Keratinocyte (primary cell): ENCODE measurements around the gene ANO8. TPM values are rescaled to one million over a fixed set of nuclear protein-coding genes. Genes with fewer than 3 reads are reported as not detected.

Source experiments
- DNase-seq: peaks from one replicate; pipeline ENCODE4 v3.0.0-alpha.2; 2011; ENCODE audit warnings: low read depth, missing footprints, low spot score
- FAIRE-seq: peaks from 2 replicates; lab custom pipeline; 2011; peaks lifted over from hg19 to GRCh38; lab: Jason Lieb, UNC
- H2AFZ ChIP-seq: 2 replicates; pipeline ENCODE4 v1.6.0; 2012; ENCODE audit warnings: low read length, control low read depth, inconsistent platforms; ENCODE audit not compliant: control insufficient read depth
- H3K27ac ChIP-seq: 2 replicates; pipeline ENCODE4 v1.5.1; 2011; ENCODE audit warnings: low read length; ENCODE audit not compliant: control insufficient read depth, insufficient read depth
- H3K27me3 ChIP-seq: 3 replicates; pipeline ENCODE4 v1.6.0; 2011; ENCODE audit warnings: low read length; ENCODE audit not compliant: control insufficient read depth, insufficient read depth; ENCODE audit errors: extremely low read depth
- H3K36me3 ChIP-seq, 2 experiments: 2 replicates in 1 of 2; 3 replicates in 1 of 2; pipeline ENCODE4 v1.5.1; 2011; ENCODE audit warnings: low read length in 2 of 2, mild to moderate bottlenecking in 1 of 2; ENCODE audit not compliant: control insufficient read depth in 2 of 2, insufficient read depth in 2 of 2; ENCODE audit errors: extremely low read depth in 1 of 2
- H3K4me1 ChIP-seq: 3 replicates; pipeline ENCODE4 v1.5.1; 2011; ENCODE audit warnings: low read length; ENCODE audit not compliant: control insufficient read depth, insufficient read depth; ENCODE audit errors: extremely low read depth
- H3K4me2 ChIP-seq: 3 replicates; pipeline ENCODE4 v1.6.0; 2011; ENCODE audit warnings: low read depth, low read length; ENCODE audit not compliant: control insufficient read depth, insufficient read depth; ENCODE audit errors: extremely low read depth
- H3K4me3 ChIP-seq, 3 experiments: fragments of 200-600 bp in 1 of 3; sonication (generic) in 1 of 3; 2 replicates in 2 of 3; 3 replicates in 1 of 3; pipeline ENCODE4 v1.5.1; 2011 to 2016; ENCODE audit warnings: low read length in 3 of 3, mild to moderate bottlenecking in 3 of 3, control low read depth in 2 of 3, inconsistent platforms in 1 of 3, low read depth in 1 of 3, mixed read lengths in 1 of 3, mixed run types in 1 of 3, moderate library complexity in 1 of 3; ENCODE audit not compliant: control insufficient read depth in 2 of 3, insufficient read depth in 2 of 3; ENCODE audit errors: extremely low read depth in 1 of 3
- H3K79me2 ChIP-seq: 2 replicates; pipeline ENCODE4 v1.6.0; 2012; ENCODE audit warnings: low read length; ENCODE audit not compliant: control insufficient read depth, insufficient read depth
- H3K9ac ChIP-seq: 3 replicates; pipeline ENCODE4 v1.6.0; 2011; ENCODE audit warnings: low read length; ENCODE audit not compliant: control insufficient read depth, insufficient read depth; ENCODE audit errors: extremely low read depth
- H3K9me1 ChIP-seq: 3 replicates; pipeline ENCODE4 v1.6.0; 2011; ENCODE audit warnings: low read length; ENCODE audit not compliant: control insufficient read depth, insufficient read depth; ENCODE audit errors: extremely low read depth
- H3K9me3 ChIP-seq: 2 replicates; pipeline ENCODE4 v1.5.1; 2012; ENCODE audit warnings: low read depth, low read length; ENCODE audit not compliant: control insufficient read depth
- H4K20me1 ChIP-seq: 3 replicates; pipeline ENCODE4 v1.6.0; 2011; ENCODE audit warnings: low read length; ENCODE audit not compliant: control insufficient read depth, insufficient read depth; ENCODE audit errors: extremely low read depth
- EZH2 ChIP-seq: IDR thresholded peaks from one replicate; pipeline ENCODE4 v1.6.1; 2012; ENCODE audit warnings: inconsistent platforms, mild to moderate bottlenecking, low read length, moderate library complexity
- dilution Hi-C: fragments of 300-500 bp; cut with MboI; formaldehyde crosslinking; loops from one replicate; pipeline ENCODE4 v1.7.0; 2020; ENCODE audit warnings: low sequenced_read_pairs; ENCODE audit not compliant: extremely low pct_ligation_motif_present
- polyA plus RNA-seq, 5 experiments: library from polyadenylated mRNA; depleted of rRNA in 3 of 5; stranded (reverse) in 3 of 5; stranded (forward) in 1 of 5; unstranded in 1 of 5; fragments of >200 nt; gene quantifications; 1 replicate in 1 of 5; 2 replicates in 3 of 5; 3 replicates in 1 of 5; pipeline versions ENCODE4 v1.2.1 to v1.2.3, GENCODE V29; 2011 to 2012; ENCODE audit warnings: missing spikeins in 2 of 5, low read depth in 1 of 5, low replicate concordance in 1 of 5
- TF ChIP-seq, protein P1 (sequence below), 3 experiments: IDR thresholded peaks in 1 of 3; conservative IDR thresholded peaks in 1 of 3; optimal IDR thresholded peaks in 1 of 3; 2 replicates in 2 of 3; 3 replicates in 1 of 3; pipeline versions ENCODE3 to v1.5.1; 2011; ENCODE audit warnings: low read length in 3 of 3, mild to moderate bottlenecking in 3 of 3, moderate library complexity in 2 of 3, control low read depth in 1 of 3, inconsistent platforms in 1 of 3; ENCODE audit not compliant: insufficient read depth in 2 of 3; ENCODE audit errors: extremely low read depth in 1 of 3

ANO8 gene
- polyA plus RNA-seq, 1 donor (not counting 4 experiments of a cell fraction or from before 2014, with no cell fraction given): 1.6 TPM

DNA sequence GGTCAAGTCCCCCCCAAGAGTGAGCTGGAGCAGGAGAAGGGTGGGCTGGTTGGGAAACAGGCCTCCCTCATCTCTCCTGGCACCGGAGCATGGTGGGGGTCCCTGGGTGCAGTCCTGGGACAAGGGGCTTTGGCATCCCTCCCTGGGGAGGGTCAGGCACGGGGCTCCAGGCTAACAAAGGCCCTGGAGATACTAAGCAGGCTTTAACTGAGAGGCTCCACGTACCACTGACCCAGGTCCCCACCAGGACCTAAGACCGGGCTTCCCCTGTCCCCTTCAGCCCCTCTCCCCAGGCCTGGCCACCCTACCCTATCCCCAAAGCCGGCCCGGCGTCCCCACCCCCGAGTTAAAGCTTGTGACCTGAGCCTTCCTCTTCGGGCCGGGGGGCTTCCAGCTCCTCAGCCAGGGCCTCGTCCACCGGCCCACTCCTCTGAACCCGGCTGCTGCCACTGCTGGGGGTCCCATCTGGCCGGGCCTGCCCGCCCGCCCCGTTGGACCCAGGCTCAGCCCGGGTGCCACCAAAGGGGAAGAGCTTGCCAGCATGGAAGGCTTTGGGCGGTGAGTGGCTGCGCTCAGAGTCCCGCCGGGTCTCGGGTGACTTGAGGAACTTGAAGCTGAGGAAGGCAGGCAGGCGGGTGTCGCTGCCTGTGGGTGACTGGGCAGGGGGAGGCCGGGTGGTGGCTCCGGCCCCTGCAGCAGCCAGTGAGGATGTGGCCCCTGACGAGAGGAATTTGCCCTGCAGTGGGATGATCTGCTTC, 10.1 kb downstream of the ANO8 start:
- H3K4me3 ChIP-seq: no peak overlapping the region
- dilution Hi-C loops: no loop called here
- DNase-seq: no peak
- peaks cover 18 to 19% of the 10 kb centered on the region in 2 experiments for H3K36me3 ChIP-seq
- FAIRE-seq: no peak
- no peaks in the 10 kb centered on the region for H4K20me1 ChIP-seq
- no peak overlapping the region for H3K9ac ChIP-seq
- no peak overlapping the region for H3K4me2 ChIP-seq
- TF ChIP-seq EZH2: no peak
- TF ChIP-seq, protein P1, sequence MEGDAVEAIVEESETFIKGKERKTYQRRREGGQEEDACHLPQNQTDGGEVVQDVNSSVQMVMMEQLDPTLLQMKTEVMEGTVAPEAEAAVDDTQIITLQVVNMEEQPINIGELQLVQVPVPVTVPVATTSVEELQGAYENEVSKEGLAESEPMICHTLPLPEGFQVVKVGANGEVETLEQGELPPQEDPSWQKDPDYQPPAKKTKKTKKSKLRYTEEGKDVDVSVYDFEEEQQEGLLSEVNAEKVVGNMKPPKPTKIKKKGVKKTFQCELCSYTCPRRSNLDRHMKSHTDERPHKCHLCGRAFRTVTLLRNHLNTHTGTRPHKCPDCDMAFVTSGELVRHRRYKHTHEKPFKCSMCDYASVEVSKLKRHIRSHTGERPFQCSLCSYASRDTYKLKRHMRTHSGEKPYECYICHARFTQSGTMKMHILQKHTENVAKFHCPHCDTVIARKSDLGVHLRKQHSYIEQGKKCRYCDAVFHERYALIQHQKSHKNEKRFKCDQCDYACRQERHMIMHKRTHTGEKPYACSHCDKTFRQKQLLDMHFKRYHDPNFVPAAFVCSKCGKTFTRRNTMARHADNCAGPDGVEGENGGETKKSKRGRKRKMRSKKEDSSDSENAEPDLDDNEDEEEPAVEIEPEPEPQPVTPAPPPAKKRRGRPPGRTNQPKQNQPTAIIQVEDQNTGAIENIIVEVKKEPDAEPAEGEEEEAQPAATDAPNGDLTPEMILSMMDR (optimal IDR thresholded peaks at IDR 0.05 in 1 of 3, IDR thresholded peaks at IDR 0.05 in 1 of 3, conservative IDR thresholded peaks at IDR 0.05 in 1 of 3; ENCODE audit: extremely low read depth in 1 of 3, insufficient read depth in 2 of 3, low read length in 3 of 3): no peak
- peaks cover 8% of the 10 kb centered on the region for H3K27me3 ChIP-seq
- H2AFZ ChIP-seq: no peak overlapping the region
- H3K27ac ChIP-seq: no peak overlapping the region
- no peaks in the 10 kb centered on the region for H3K9me3 ChIP-seq
- peaks cover 13% of the 10 kb centered on the region for H3K4me1 ChIP-seq
- H3K9me1 ChIP-seq: no peaks in the 10 kb centered on the region
- H3K79me2 ChIP-seq: no peaks in the 10 kb centered on the region

DNA sequence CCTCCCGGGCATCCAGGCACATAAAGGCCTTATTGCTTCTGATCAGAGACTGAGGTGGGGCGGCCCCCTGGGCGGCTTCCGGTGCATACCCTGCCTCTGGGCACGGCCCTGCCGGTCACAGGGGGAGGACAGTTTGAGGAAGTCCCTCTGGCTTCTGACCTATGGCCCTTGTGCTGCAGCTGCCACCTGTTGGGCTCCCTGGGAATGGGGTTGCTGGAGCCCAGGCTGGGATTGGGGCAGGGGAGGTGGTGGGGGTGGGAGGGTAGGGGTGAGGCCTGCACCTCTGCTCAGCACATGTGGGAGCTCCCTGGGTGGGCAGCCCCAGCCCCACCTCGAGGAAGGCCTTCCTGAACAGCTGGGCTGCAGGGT, 10.7 kb downstream of the ANO8 start:
- Histone ChIP-seq H4K20me1 (no peaks in the 10 kb centered on the region), H2AFZ (no peak overlapping the region), H3K9ac (no peak overlapping the region), H3K79me2 (no peaks in the 10 kb centered on the region), H3K4me2 (no peak overlapping the region), H3K27ac (no peak overlapping the region), H3K4me3 (no peak overlapping the region), H3K36me3 (peaks cover 19% of the 10 kb centered on the region in 2 experiments), H3K4me1 (peaks cover 8% of the 10 kb centered on the region), H3K27me3 (peaks cover 2% of the 10 kb centered on the region), H3K9me3 (no peaks in the 10 kb centered on the region), H3K9me1 (no peaks in the 10 kb centered on the region)
- no peak for FAIRE-seq
- DNase-seq: no peak
- dilution Hi-C loops: no loop called here
- TF ChIP-seq, protein P1 (optimal IDR thresholded peaks at IDR 0.05 in 1 of 3, IDR thresholded peaks at IDR 0.05 in 1 of 3, conservative IDR thresholded peaks at IDR 0.05 in 1 of 3; ENCODE audit: extremely low read depth in 1 of 3, insufficient read depth in 2 of 3, low read length in 3 of 3): no peak
- TF ChIP-seq EZH2: no peak
